Liver (tissue), 9 donors: Measurements from ENCODE around the gene ANKZF1. TPM values are rescaled to one million over a fixed set of nuclear protein-coding genes. Genes with fewer than 3 reads are reported as not detected.

Source experiments
- DNase-seq: peaks from one replicate; pipeline ENCODE4 v3.0.0-alpha.2; 2017; ENCODE audit warnings: low spot score
- H3K27ac ChIP-seq, 2 donors: one replicate each; pipeline ENCODE4 v1.7.0; 2013; ENCODE audit warnings: inconsistent platforms in 2 of 2, low read length in 2 of 2, control low read depth in 1 of 2, low read depth in 1 of 2, mild to moderate bottlenecking in 1 of 2
- H3K27me3 ChIP-seq, 4 donors: one replicate each; pipeline versions ENCODE4 v1.6.1 to v1.7.0; 2013; ENCODE audit warnings: low read length in 3 of 4, inconsistent platforms in 1 of 4, mild to moderate bottlenecking in 1 of 4, moderate library complexity in 1 of 4; ENCODE audit not compliant: control insufficient read depth in 4 of 4, insufficient read depth in 4 of 4
- H3K36me3 ChIP-seq, 4 donors: one replicate each; pipeline versions ENCODE4 v1.6.1 to v1.7.0; 2013; ENCODE audit warnings: low read length in 3 of 4, mild to moderate bottlenecking in 3 of 4, low read depth in 1 of 4, moderate library complexity in 1 of 4; ENCODE audit not compliant: control insufficient read depth in 4 of 4, insufficient read depth in 3 of 4
- H3K4me1 ChIP-seq, 4 donors: one replicate each; pipeline versions ENCODE4 v1.6.1 to v1.7.0; 2013; ENCODE audit warnings: low read length in 3 of 4, mild to moderate bottlenecking in 3 of 4, moderate library complexity in 1 of 4; ENCODE audit not compliant: control insufficient read depth in 4 of 4, insufficient read depth in 4 of 4
- H3K4me3 ChIP-seq, 3 donors: one replicate each; pipeline versions ENCODE4 v1.6.1 to v1.7.0; 2013; ENCODE audit warnings: low read length in 3 of 3, control low read depth in 1 of 3, low read depth in 1 of 3, mild to moderate bottlenecking in 1 of 3
- H3K9ac ChIP-seq, 2 donors: one replicate each; pipeline ENCODE4 v1.7.0; 2013; ENCODE audit warnings: low read length in 2 of 2, mild to moderate bottlenecking in 2 of 2, moderate library complexity in 2 of 2, control low read depth in 1 of 2, low read depth in 1 of 2
- H3K9me3 ChIP-seq, 4 donors: one replicate each; pipeline versions ENCODE4 v1.6.1 to v1.7.0; 2013; ENCODE audit warnings: low read length in 3 of 4; ENCODE audit not compliant: control insufficient read depth in 4 of 4
- EGR1 ChIP-seq, 2 donors: IDR thresholded peaks; 2 replicates each; pipeline ENCODE4 v1.6.1; 2016 to 2018; ENCODE audit warnings: antibody characterized with exemption in 2 of 2, low read depth in 2 of 2
- FOXA1 ChIP-seq: IDR thresholded peaks from 2 replicates; pipeline ENCODE4 v1.6.1; 2016; ENCODE audit warnings: antibody characterized with exemption
- FOXA2 ChIP-seq: IDR thresholded peaks from 2 replicates; pipeline ENCODE4 v1.6.1; 2016; ENCODE audit warnings: antibody characterized with exemption
- GABPA ChIP-seq, 2 donors: IDR thresholded peaks in 1 of 2; conservative IDR thresholded peaks in 1 of 2; 2 replicates each; pipeline ENCODE4 v1.6.1; 2016; ENCODE audit warnings: antibody characterized with exemption in 2 of 2, mild to moderate bottlenecking in 1 of 2, moderate library complexity in 1 of 2
- HNF4A ChIP-seq, 2 donors: conservative IDR thresholded peaks; 2 replicates each; pipeline ENCODE4 v1.6.1; 2016; ENCODE audit warnings: antibody characterized with exemption in 2 of 2, mild to moderate bottlenecking in 2 of 2
- HNF4G ChIP-seq: IDR thresholded peaks from 2 replicates; pipeline ENCODE4 v1.6.1; 2016; ENCODE audit warnings: antibody characterized with exemption
- JUND ChIP-seq, 2 donors: IDR thresholded peaks; 2 replicates each; pipeline ENCODE4 v1.6.1; 2016; ENCODE audit warnings: antibody characterized with exemption in 2 of 2
- MAX ChIP-seq: IDR thresholded peaks from 2 replicates; pipeline ENCODE4 v1.6.1; 2016; ENCODE audit warnings: antibody characterized with exemption
- NR2F2 ChIP-seq: IDR thresholded peaks from 2 replicates; pipeline ENCODE4 v1.6.1; 2016; ENCODE audit warnings: antibody characterized with exemption
- RAD21 ChIP-seq, 2 donors: IDR thresholded peaks; 2 replicates each; pipeline ENCODE4 v1.6.1; 2016; ENCODE audit warnings: antibody characterized with exemption in 2 of 2, mild to moderate bottlenecking in 2 of 2
- REST ChIP-seq: IDR thresholded peaks from 2 replicates; pipeline ENCODE4 v1.6.1; 2016; ENCODE audit warnings: antibody characterized with exemption, mild to moderate bottlenecking
- RXRA ChIP-seq, 2 donors: IDR thresholded peaks; 2 replicates each; pipeline ENCODE4 v1.6.1; 2017 to 2018; ENCODE audit warnings: antibody characterized with exemption in 2 of 2, mild to moderate bottlenecking in 1 of 2
- SP1 ChIP-seq: IDR thresholded peaks from 2 replicates; pipeline ENCODE4 v1.6.1; 2018; ENCODE audit warnings: antibody characterized with exemption, mild to moderate bottlenecking
- TAF1 ChIP-seq: conservative IDR thresholded peaks from 2 replicates; pipeline ENCODE4 v1.6.1; 2016; ENCODE audit warnings: antibody characterized with exemption, mild to moderate bottlenecking
- YY1 ChIP-seq: IDR thresholded peaks from 2 replicates; pipeline ENCODE4 v1.6.1; 2016; ENCODE audit warnings: antibody characterized with exemption, mild to moderate bottlenecking
- ZBTB33 ChIP-seq: IDR thresholded peaks from 2 replicates; pipeline ENCODE4 v1.6.1; 2016; ENCODE audit warnings: antibody characterized with exemption
- whole genome bisulfite sequencing: extraction: QIAGEN DNeasy Blood & Tissue Kit; methylation state at CpG from one replicate; pipeline ENCODE4 v1.1.7; 2013; 5-methylcytosine and 5-hydroxymethylcytosine counted together
- polyA plus RNA-seq, 2 donors: library from polyadenylated mRNA; stranded (reverse) in 1 of 2; unstranded in 1 of 2; fragments of 200-250 nt in 1 of 2; fragments of >200 nt in 1 of 2; fragmentation: Nextera tagmentation in 1 of 2; extraction: Ambion mirVana in 1 of 2; gene quantifications; one replicate each; pipeline versions ENCODE4 v1.2.1 to v1.2.3, GENCODE V29; 2013 to 2015
- total RNA-seq, 2 donors: library from RNA; depleted of rRNA; stranded (reverse); fragments of >200 nt; gene quantifications; one replicate each; pipeline ENCODE4 v1.2.3, GENCODE V29; 2014
- donor health status: healthy.
- donor health status: healthy.
- donor health status: healthy.
- donor health status: healthy.
- donor health status: healthy.

ANKZF1 gene
- total and polyA plus RNA-seq, 4 donors, result 9.0 to 30.6 (median 20.5) TPM

- peak overlapping the region; percentile 51 to 64 (median 52) for H3K4me3 ChIP-seq
- under 1% methylated on average over 37 of the region's 37 CpGs for WGBS
Observed at GRCh38 chr2:219218217-219218731, 11.3 kb upstream of the ANKZF1 start.

GRCh38 chr2:219218732-219219701 lies 10.6 kb upstream of the ANKZF1 start, which contains the start of gene ABCB6:
TSS of gene ABCB6 (minus strand) at chr2:219218958. CDS start at chr2:219218673, 285 bp downstream.
- no peaks in the 10 kb centered on the region for H3K27me3 ChIP-seq
- WGBS, result 16% methylated on average over 71 of the region's 71 CpGs
- DNase-seq, result peak; percentile 97
- peak within 1 kb of the TSS; percentile 51 to 64 (median 52) for H3K4me3 ChIP-seq
- peak within 1 kb of the TSS; percentile 10 to 48 for H3K9ac ChIP-seq
- H3K27ac ChIP-seq, result peak within 1 kb of the TSS; percentile 85 to 92
- TF ChIP-seq HNF4G, result no peak
- no peak for TF ChIP-seq NR2F2
- TF ChIP-seq REST, result peak; percentile 50
- no peak for TF ChIP-seq MAX
- no peak for TF ChIP-seq HNF4A (conservative IDR thresholded peaks at IDR 0.05)
- no peak for TF ChIP-seq JUND (IDR thresholded peaks at IDR 0.05)
- TF ChIP-seq FOXA2, result no peak
- TF ChIP-seq RXRA (IDR thresholded peaks at IDR 0.05), result no peak
- TF ChIP-seq ZBTB33, result no peak
- no peak for TF ChIP-seq TAF1
- TF ChIP-seq YY1, result no peak
- peak; percentile 70 for TF ChIP-seq SP1
- TF ChIP-seq EGR1 (IDR thresholded peaks at IDR 0.05; ENCODE audit: low read depth in 2 of 2), result no peak
- peaks cover 5 to 27% (median 19%) of the 10 kb centered on the region in 4 donors for H3K4me1 ChIP-seq
- H3K9me3 ChIP-seq, result no peaks in the 10 kb centered on the region
- H3K36me3 ChIP-seq, result peaks cover 17 to 43% (median 35%) of the 10 kb centered on the region in 4 donors

More at GRCh38 chr2:219218217-219218731, 11.3 kb upstream of the ANKZF1 start:
- no peak for DNase-seq
- peak overlapping the region; percentile 10 to 48 for H3K9ac ChIP-seq
- no peaks in the 10 kb centered on the region for H3K9me3 ChIP-seq
- TF ChIP-seq RAD21 (IDR thresholded peaks at IDR 0.05), result peak in 1 of 2 donors; percentile 2
- no peak for TF ChIP-seq TAF1
- TF ChIP-seq GABPA (IDR thresholded peaks at IDR 0.05 in 1 of 2, conservative IDR thresholded peaks at IDR 0.05 in 1 of 2), result no peak
- TF ChIP-seq HNF4A (conservative IDR thresholded peaks at IDR 0.05), result peak in 1 of 2 donors; percentile 1
- no peak for TF ChIP-seq FOXA2
- TF ChIP-seq FOXA1, result no peak
- H3K36me3 ChIP-seq, result peaks cover 12 to 43% (median 29%) of the 10 kb centered on the region in 4 donors
- H3K4me1 ChIP-seq, result peaks cover 5 to 27% (median 19%) of the 10 kb centered on the region in 4 donors
- peak overlapping the region; percentile 85 to 92 for H3K27ac ChIP-seq
- H3K27me3 ChIP-seq, result no peaks in the 10 kb centered on the region
